Mesodermal cell (in vitro differentiated cells): Measurements from ENCODE around the gene HTRA3.

Experiments used
- H3K27ac ChIP-seq: 2 replicates; pipeline ENCODE4 v1.7.0; 2013; ENCODE audit warnings: mild to moderate bottlenecking, low read depth, low read length, moderate library complexity; ENCODE audit not compliant: severe bottlenecking
- H3K36me3 ChIP-seq: 2 replicates; pipeline ENCODE4 v1.7.1; 2013; ENCODE audit warnings: mild to moderate bottlenecking, low read length, moderate library complexity; ENCODE audit not compliant: control insufficient read depth, insufficient read depth
- H3K4me1 ChIP-seq: one replicate; pipeline ENCODE4 v1.7.1; 2013; ENCODE audit warnings: mild to moderate bottlenecking, low read length; ENCODE audit not compliant: insufficient read depth, control insufficient read depth, poor library complexity, severe bottlenecking
- H3K4me3 ChIP-seq: 2 replicates; pipeline ENCODE4 v1.7.0; 2013; ENCODE audit warnings: low read length, control low read depth, mild to moderate bottlenecking; ENCODE audit not compliant: insufficient read depth, poor library complexity, severe bottlenecking; ENCODE audit errors: extremely low read depth
- H3K9me3 ChIP-seq: 2 replicates; pipeline ENCODE4 v1.7.1; 2013; ENCODE audit warnings: mild to moderate bottlenecking, low read length, moderate library complexity; ENCODE audit not compliant: control insufficient read depth
- WGBS, 2 experiments: methylation state at CpG; one replicate each; pipeline ENCODE4 v1.1.5; 2013; ENCODE audit warnings: missing lambda C conversion rate in 2 of 2; ENCODE audit not compliant: insufficient coverage in 2 of 2; 5-methylcytosine and 5-hydroxymethylcytosine counted together

HTRA3 gene

GRCh38 chr4:8283631-8284121 lies 14.1 kb downstream of the HTRA3 start:
- H3K27ac ChIP-seq, result no peak overlapping the region
- WGBS, 2 experiments, result 85 to 86% methylated on average over 17 to 18 of the region's 20 CpGs
- H3K9me3 ChIP-seq, result no peaks in the 10 kb centered on the region
- H3K4me3 ChIP-seq, result no peak overlapping the region
- H3K36me3 ChIP-seq, result no peaks in the 10 kb centered on the region
- peaks cover 11% of the 10 kb centered on the region for H3K4me1 ChIP-seq

DNA sequence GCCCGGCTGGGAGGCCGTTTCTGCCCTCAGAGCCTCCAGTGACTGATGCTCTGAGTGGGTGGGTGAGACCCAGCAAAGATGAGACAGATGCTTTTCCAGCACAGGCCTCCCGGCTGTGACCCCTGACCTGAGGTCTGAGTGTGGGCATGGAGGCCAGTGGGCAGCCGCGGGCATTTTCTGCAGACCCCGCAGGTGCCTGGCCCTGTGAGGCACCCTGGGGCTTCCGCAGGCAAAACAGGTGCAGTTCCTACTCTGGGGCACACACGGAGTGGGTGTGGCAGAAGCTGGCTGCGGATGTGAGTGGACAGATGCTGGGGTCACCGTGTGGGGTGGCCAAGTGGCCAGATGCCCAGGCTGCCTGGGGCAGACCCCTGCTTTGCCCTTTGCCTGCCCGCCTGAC lies 14.8 kb downstream of the HTRA3 start:
- 88 to 92% methylated on average over 10 to 11 of the region's 11 CpGs for WGBS, 2 experiments
- Histone ChIP-seq H3K9me3 (no peaks in the 10 kb centered on the region), H3K4me3 (no peak overlapping the region), H3K4me1 (peaks cover 4% of the 10 kb centered on the region), H3K27ac (no peak overlapping the region), H3K36me3 (no peaks in the 10 kb centered on the region)

GRCh38 chr4:8285143-8285975 lies 15.8 kb downstream of the HTRA3 start:
- Histone ChIP-seq H3K9me3 (no peaks in the 10 kb centered on the region), H3K27ac (no peak overlapping the region), H3K4me1 (no peaks in the 10 kb centered on the region), H3K4me3 (no peak overlapping the region), H3K36me3 (no peaks in the 10 kb centered on the region)
- WGBS, 2 experiments, result 84 to 90% methylated on average over 13 of the region's 16 CpGs

DNA sequence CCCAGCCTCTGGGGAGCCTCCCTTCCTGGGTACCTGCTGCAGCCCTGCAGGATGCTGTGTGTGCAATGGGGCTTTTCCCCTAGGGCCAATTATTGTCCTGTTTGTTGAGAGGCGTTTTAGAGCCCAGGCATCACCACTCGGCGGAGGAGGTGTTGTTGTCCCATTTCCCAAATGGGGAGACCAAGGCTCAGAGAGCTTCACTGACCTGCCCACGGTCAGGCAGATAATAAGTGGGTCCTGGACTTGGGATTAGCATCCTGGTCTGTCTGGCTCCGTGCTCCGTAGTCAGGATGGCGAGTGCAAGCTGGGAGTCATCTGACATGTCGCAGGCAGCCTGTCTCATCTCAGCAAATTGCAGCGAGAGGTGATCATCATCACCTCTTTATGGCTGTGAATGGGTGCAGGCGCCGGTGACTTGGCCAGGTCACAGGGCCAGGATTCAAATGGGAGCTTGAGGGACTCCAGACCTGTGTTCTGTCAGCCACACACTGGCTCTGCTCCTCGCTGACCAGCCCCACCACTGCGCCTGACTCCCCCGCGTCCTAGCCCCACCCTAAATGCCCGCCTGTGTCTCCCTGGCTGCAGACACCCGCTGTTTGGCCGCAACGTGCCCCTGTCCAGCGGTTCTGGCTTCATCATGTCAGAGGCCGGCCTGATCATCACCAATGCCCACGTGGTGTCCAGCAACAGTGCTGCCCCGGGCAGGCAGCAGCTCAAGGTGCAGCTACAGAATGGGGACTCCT lies 16.6 kb downstream of the HTRA3 start:
- 89 to 92% methylated on average over 23 of the region's 23 CpGs for WGBS, 2 experiments
- Histone ChIP-seq H3K4me1 (no peaks in the 10 kb centered on the region), H3K9me3 (no peaks in the 10 kb centered on the region), H3K27ac (no peak overlapping the region), H3K36me3 (no peaks in the 10 kb centered on the region), H3K4me3 (no peak overlapping the region)

- WGBS, 2 experiments, result 84 to 87% methylated on average over 11 to 12 of the region's 15 CpGs
- Histone ChIP-seq H3K36me3 (no peaks in the 10 kb centered on the region), H3K4me1 (no peaks in the 10 kb centered on the region), H3K4me3 (no peak overlapping the region), H3K27ac (no peak overlapping the region), H3K9me3 (no peaks in the 10 kb centered on the region)
These were observed 17.3 kb downstream of the HTRA3 start for GRCh38 chr4:8286719-8287342.

DNA sequence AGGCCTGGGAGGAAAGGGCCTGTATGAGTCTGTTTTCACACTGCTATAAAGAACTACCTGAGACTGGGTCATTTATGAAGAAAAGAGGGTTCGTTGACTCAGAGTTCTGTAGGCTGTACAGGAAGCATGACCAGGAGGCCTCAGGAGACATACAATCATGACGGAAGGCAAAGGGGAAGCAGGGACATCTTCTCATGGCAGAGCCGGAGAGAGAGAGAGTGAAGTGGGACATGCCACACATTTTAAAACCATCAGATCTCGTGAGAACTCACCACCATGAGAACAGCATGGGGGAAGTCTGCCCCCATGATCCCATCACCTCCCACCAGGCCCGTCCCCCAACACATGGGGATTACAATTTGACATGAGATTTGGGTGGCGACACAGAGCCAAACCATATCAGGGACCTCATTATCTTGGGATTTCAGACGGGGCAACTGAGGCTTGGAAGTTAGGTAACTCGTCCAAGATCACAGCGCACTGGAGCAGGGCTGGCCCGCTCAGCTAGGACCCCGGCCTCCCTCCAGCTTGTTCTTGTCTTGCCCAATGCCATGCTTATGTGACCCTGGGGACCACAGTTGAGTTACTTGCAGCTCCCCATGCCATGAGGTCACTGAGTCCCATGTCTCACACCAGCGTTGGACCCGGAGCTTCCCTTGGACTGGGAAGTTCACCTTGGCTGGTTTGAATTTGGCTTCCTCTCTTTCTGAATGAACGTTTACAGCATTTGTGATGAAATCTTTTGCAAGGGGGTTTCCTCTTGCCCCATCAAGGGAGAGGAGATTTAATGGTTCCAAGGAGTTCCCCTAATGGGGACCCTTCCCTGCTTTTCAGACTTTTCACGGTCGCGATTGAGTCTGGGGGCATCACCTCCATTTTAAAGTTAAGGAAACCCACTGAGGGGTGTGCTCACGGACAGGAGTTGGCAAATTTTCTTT lies 18.1 kb downstream of the HTRA3 start:
- WGBS, 2 experiments, result 93 to 94% methylated on average over 16 to 17 of the region's 18 CpGs
- no peaks in the 10 kb centered on the region for H3K36me3 ChIP-seq
- H3K4me3 ChIP-seq, result no peak overlapping the region
- H3K4me1 ChIP-seq, result no peaks in the 10 kb centered on the region
- H3K27ac ChIP-seq, result no peak overlapping the region
- H3K9me3 ChIP-seq, result no peaks in the 10 kb centered on the region

- no peaks in the 10 kb centered on the region for H3K9me3 ChIP-seq
- WGBS, 2 experiments, result 83 to 89% methylated on average over 11 to 13 of the region's 13 CpGs
- H3K4me3 ChIP-seq, result no peak overlapping the region
- no peaks in the 10 kb centered on the region for H3K4me1 ChIP-seq
- H3K36me3 ChIP-seq, result no peaks in the 10 kb centered on the region
- no peak overlapping the region for H3K27ac ChIP-seq
These were observed 19.7 kb downstream of the HTRA3 start for GRCh38 chr4:8289151-8289750.

- no peak overlapping the region for H3K27ac ChIP-seq
- 89 to 90% methylated on average over 27 to 29 of the region's 29 CpGs for WGBS, 2 experiments
These were observed 20.6 kb downstream of the HTRA3 start for GRCh38 chr4:8289956-8290700.

GRCh38 chr4:8290701-8290970 lies 21.1 kb downstream of the HTRA3 start:
- H3K9me3 ChIP-seq, result no peaks in the 10 kb centered on the region
- 91 to 96% methylated on average over 6 to 8 of the region's 8 CpGs for WGBS, 2 experiments
- H3K36me3 ChIP-seq, result no peaks in the 10 kb centered on the region
- H3K27ac ChIP-seq, result no peak overlapping the region
- H3K4me1 ChIP-seq, result no peaks in the 10 kb centered on the region
- H3K4me3 ChIP-seq, result no peak overlapping the region

More at GRCh38 chr4:8289956-8290700, 20.6 kb downstream of the HTRA3 start:
- Histone ChIP-seq H3K4me3 (no peak overlapping the region), H3K4me1 (no peaks in the 10 kb centered on the region), H3K9me3 (no peaks in the 10 kb centered on the region), H3K36me3 (no peaks in the 10 kb centered on the region)
